ENCODE results near the gene CNIH3. TPM values are rescaled to one million over a fixed set of nuclear protein-coding genes. Genes with fewer than 3 reads are reported as not detected.

The CNIH3 gene
- total and polyA plus RNA-seq, 8 donors = 0.45 to 18.7 (median 3.1) TPM; not detected in 1

DNA sequence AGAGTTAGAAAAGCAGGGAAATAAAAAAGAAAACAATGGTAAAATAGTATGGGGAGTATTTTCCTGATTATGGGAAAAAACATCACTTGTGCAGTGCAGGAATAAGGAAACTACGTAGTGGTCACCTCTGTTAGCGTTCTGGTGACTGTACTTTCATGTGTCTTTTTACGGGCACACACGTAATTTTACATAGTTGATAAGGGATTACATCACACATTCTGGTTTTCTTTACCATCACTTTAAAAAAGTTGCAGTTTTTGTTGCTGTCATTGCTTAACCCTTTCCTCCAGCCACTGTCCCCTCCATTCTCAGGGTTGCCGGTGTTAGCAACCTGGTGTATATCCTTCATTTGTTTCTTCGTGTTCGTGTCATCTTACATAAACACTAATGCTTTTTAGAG lies 35.1 kb downstream of the CNIH3 start:
- intact Hi-C loops (cut with DNase I; ENCODE audit: low total_unique reads) = no loop called here
- TF ChIP-seq, protein P1, sequence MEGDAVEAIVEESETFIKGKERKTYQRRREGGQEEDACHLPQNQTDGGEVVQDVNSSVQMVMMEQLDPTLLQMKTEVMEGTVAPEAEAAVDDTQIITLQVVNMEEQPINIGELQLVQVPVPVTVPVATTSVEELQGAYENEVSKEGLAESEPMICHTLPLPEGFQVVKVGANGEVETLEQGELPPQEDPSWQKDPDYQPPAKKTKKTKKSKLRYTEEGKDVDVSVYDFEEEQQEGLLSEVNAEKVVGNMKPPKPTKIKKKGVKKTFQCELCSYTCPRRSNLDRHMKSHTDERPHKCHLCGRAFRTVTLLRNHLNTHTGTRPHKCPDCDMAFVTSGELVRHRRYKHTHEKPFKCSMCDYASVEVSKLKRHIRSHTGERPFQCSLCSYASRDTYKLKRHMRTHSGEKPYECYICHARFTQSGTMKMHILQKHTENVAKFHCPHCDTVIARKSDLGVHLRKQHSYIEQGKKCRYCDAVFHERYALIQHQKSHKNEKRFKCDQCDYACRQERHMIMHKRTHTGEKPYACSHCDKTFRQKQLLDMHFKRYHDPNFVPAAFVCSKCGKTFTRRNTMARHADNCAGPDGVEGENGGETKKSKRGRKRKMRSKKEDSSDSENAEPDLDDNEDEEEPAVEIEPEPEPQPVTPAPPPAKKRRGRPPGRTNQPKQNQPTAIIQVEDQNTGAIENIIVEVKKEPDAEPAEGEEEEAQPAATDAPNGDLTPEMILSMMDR (IDR thresholded peaks at IDR 0.05) = no peak

GRCh38 chr1:224656392-224656791 lies 40.3 kb downstream of the CNIH3 start:
- Histone ChIP-seq H3K36me3 (no peaks in the 10 kb centered on the region), H3K27ac (no peak overlapping the region), H3K4me1 (peaks cover 0 to 8% (median 0%) of the 10 kb centered on the region in 4 donors), H3K27me3 (no peaks in the 10 kb centered on the region), H3K4me3 (no peak overlapping the region), H3K9me3 (no peaks in the 10 kb centered on the region)
- WGBS, 5 donors = 91 to 98% (median 94%) methylated on average over 10 of the region's 10 CpGs
- no peak for TF ChIP-seq POLR2AphosphoS5 (IDR thresholded peaks at IDR 0.05)
- TF ChIP-seq, protein P1 (IDR thresholded peaks at IDR 0.05) = no peak
- no peak for TF ChIP-seq EP300 (IDR thresholded peaks at IDR 0.05)
- TF ChIP-seq POLR2A (IDR thresholded peaks at IDR 0.05) = no peak
- no peak for DNase-seq
- intact Hi-C loops (cut with DNase I; ENCODE audit: low total_unique reads) = no loop called here

More for the DNA sequence above, 35.1 kb downstream of the CNIH3 start:
- Histone ChIP-seq H3K4me3 (no peak overlapping the region), H3K36me3 (no peaks in the 10 kb centered on the region), H3K9me3 (no peaks in the 10 kb centered on the region), H3K27ac (no peak overlapping the region), H3K4me1 (peaks cover 0 to 8% (median 0%) of the 10 kb centered on the region in 4 donors), H3K27me3 (no peaks in the 10 kb centered on the region)
- no peak for DNase-seq
- WGBS, 5 donors = 82 to 93% (median 92%) methylated on average over 7 of the region's 7 CpGs

GRCh38 chr1:224660074-224660473 lies 44.0 kb downstream of the CNIH3 start:
- DNase-seq = no peak
- no peak overlapping the region for H3K27ac ChIP-seq
- H3K9me3 ChIP-seq = no peaks in the 10 kb centered on the region
- H3K4me3 ChIP-seq = no peak overlapping the region
- H3K27me3 ChIP-seq = no peaks in the 10 kb centered on the region
- intact Hi-C loops (cut with DNase I; ENCODE audit: low total_unique reads) = no loop called here
- H3K4me1 ChIP-seq = no peaks in the 10 kb centered on the region
- no peak for TF ChIP-seq POLR2AphosphoS5 (IDR thresholded peaks at IDR 0.05)
- TF ChIP-seq EP300 (IDR thresholded peaks at IDR 0.05) = no peak
- no peak for TF ChIP-seq POLR2A (IDR thresholded peaks at IDR 0.05)
- TF ChIP-seq, protein P1 (IDR thresholded peaks at IDR 0.05) = no peak
- no peaks in the 10 kb centered on the region for H3K36me3 ChIP-seq
- WGBS, 5 donors = 49 to 65% (median 52%) methylated on average over 5 of the region's 5 CpGs

DNA sequence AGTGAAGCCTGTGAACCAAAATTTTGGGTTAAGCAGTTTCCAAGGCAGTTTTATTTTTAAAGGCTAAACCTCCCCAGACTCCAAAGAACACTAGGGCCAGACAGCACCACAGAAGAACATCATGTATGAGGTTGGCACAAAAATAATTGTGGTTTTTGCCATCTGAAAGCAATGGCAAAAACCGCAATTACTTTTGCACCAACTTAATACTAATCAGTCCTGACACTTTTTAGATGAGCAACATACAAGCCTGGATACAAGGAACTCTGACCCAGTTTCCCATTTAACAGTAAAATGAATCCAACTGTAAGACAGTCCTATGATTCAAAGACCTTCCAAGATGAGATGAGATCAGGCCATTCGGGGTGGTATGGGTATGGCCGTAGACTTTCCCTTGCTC lies 46.8 kb downstream of the CNIH3 start:
- WGBS, 5 donors = 94 to 99% (median 97%) methylated on average over 3 of the region's 3 CpGs
- TF ChIP-seq, protein P1 (IDR thresholded peaks at IDR 0.05) = no peak
- TF ChIP-seq POLR2AphosphoS5 (IDR thresholded peaks at IDR 0.05) = no peak
- no peak for TF ChIP-seq POLR2A (IDR thresholded peaks at IDR 0.05)
- TF ChIP-seq EP300 (IDR thresholded peaks at IDR 0.05) = no peak

More for the DNA sequence above, 46.8 kb downstream of the CNIH3 start:
- no peaks in the 10 kb centered on the region for H3K27me3 ChIP-seq
- no peak for DNase-seq
- no peaks in the 10 kb centered on the region for H3K36me3 ChIP-seq
- H3K9me3 ChIP-seq = no peaks in the 10 kb centered on the region
- no peak overlapping the region for H3K4me3 ChIP-seq
- intact Hi-C loops (cut with DNase I; ENCODE audit: low total_unique reads) = no loop called here
- H3K27ac ChIP-seq = no peak overlapping the region
- H3K4me1 ChIP-seq = no peaks in the 10 kb centered on the region
